Panc1 (cell line): ENCODE data around the gene TRIM4. TPM values are rescaled to one million over a fixed set of nuclear protein-coding genes. Genes with fewer than 3 reads are reported as not detected.

Source experiments
- ATAC-seq: fragments of 200-7000 bp; cut with Tn5 transposase; 2 replicates; pipeline ENCODE4 v1.9.1; 2020; ENCODE audit warnings: mild to moderate bottlenecking, moderate library complexity
- BruUV-seq: library from RNA; stranded (reverse); fragments of 400-500 nt; replicated peaks from 2 replicates; lab custom pipeline; 2021; lab: Mats Ljungman, UMichigan
- CTCF ChIA-PET: fragments of 300-600 bp; sonication (Branson Sonifier 250); formaldehyde crosslinking; loops from one replicate; lab custom pipeline; 2022; ENCODE audit warnings: antibody characterized with exemption; lab: Charles Lee
- POLR2A ChIA-PET: fragments of 300-600 bp; sonication (Branson Sonifier 250); formaldehyde crosslinking; loops from one replicate; lab custom pipeline; 2022; ENCODE audit warnings: antibody characterized with exemption; lab: Charles Lee
- DNase-seq: peaks from one replicate; pipeline ENCODE4 v3.0.0-alpha.2; 2010; ENCODE audit warnings: low read depth, low spot score
- H3K27ac ChIP-seq: 2 replicates; pipeline ENCODE4 v1.5.1; 2011; ENCODE audit warnings: mild to moderate bottlenecking, low read length, inconsistent platforms
- H3K27me3 ChIP-seq: fragments of 200-500 bp; sonication (Bioruptor generic); 2 replicates; pipeline ENCODE4 v1.6.0; 2014; ENCODE audit warnings: low read length, inconsistent platforms; ENCODE audit not compliant: control insufficient read depth, insufficient read depth
- H3K36me3 ChIP-seq: fragments of 200-500 bp; sonication (Bioruptor generic); 2 replicates; pipeline ENCODE4 v1.5.1; 2014; ENCODE audit warnings: inconsistent platforms, mild to moderate bottlenecking, low read length, moderate library complexity; ENCODE audit not compliant: control insufficient read depth, insufficient read depth
- H3K4me1 ChIP-seq: 2 replicates; pipeline ENCODE4 v1.5.1; 2011; ENCODE audit warnings: inconsistent platforms, mild to moderate bottlenecking, low read length, moderate library complexity; ENCODE audit not compliant: control insufficient read depth, insufficient read depth
- H3K4me3 ChIP-seq, 2 experiments: 2 replicates each; pipeline ENCODE4 v1.5.1; 2011 to 2012; ENCODE audit warnings: low read depth in 2 of 2, low read length in 2 of 2, mild to moderate bottlenecking in 2 of 2, inconsistent platforms in 1 of 2, moderate library complexity in 1 of 2
- H3K9me3 ChIP-seq: fragments of 200-500 bp; sonication (Bioruptor generic); 2 replicates; pipeline ENCODE4 v1.5.1; 2014; ENCODE audit warnings: low read depth, mild to moderate bottlenecking, inconsistent platforms, low read length, moderate library complexity; ENCODE audit not compliant: control insufficient read depth, insufficient read depth
- CTCF ChIP-seq: fragments of 450-650 bp; IDR thresholded peaks from 2 replicates; pipeline ENCODE4 v1.5.1; 2017; ENCODE audit warnings: mild to moderate bottlenecking
- POLR2AphosphoS5 ChIP-seq: IDR thresholded peaks from 2 replicates; pipeline ENCODE4 v1.6.1; 2012; ENCODE audit warnings: mild to moderate bottlenecking, low read depth, low read length, moderate library complexity
- REST ChIP-seq, 2 experiments: IDR thresholded peaks; 2 replicates each; pipeline ENCODE4 v1.6.1; 2011 to 2012; ENCODE audit warnings: low read depth in 2 of 2, control low read depth in 1 of 2, low read length in 1 of 2, mild to moderate bottlenecking in 1 of 2, moderate library complexity in 1 of 2; ENCODE audit not compliant: insufficient read depth in 1 of 2
- SIN3A ChIP-seq: IDR thresholded peaks from 2 replicates; pipeline ENCODE4 v1.6.1; 2012; ENCODE audit warnings: low read depth, mild to moderate bottlenecking, low read length, moderate library complexity, borderline replicate concordance; ENCODE audit not compliant: insufficient read depth
- TCF7L2 ChIP-seq: IDR thresholded peaks from 2 replicates; pipeline ENCODE4 v1.6.1; 2011; ENCODE audit warnings: mild to moderate bottlenecking, low read depth, low read length, inconsistent platforms
- in situ Hi-C: cut with HindIII; loops from 2 replicates; pipeline ENCODE4 v1.10.0; 2016; ENCODE audit warnings: low sequenced_read_pairs, low pct_unique_long_range_greater_than_20kb
- intact Hi-C: fragments of 100-400 bp; cut with micrococcal nuclease; formaldehyde crosslinking; loops from one replicate; pipeline ENCODE4 v1.10.0; 2022; ENCODE audit not compliant: unreplicated experiment
- total RNA-seq: library from RNA; stranded (reverse); gene quantifications from one replicate; pipeline ENCODE4 v1.2.1, GENCODE V29; 2021; ENCODE audit not compliant: unreplicated experiment

Gene TRIM4
- total RNA-seq, 1 experiment from 2014 or later = 28.1 TPM

- Histone ChIP-seq H3K27me3 (peaks cover 20% of the 10 kb centered on the region), H3K27ac (no peak overlapping the region), H3K4me3 (no peak overlapping the region), H3K9me3 (no peaks in the 10 kb centered on the region), H3K4me1 (no peaks in the 10 kb centered on the region), H3K36me3 (no peaks in the 10 kb centered on the region)
- DNase-seq = no peak
- POLR2A ChIA-PET = no interaction called here
- CTCF ChIA-PET = no interaction called here
- ATAC-seq = no peak
- in situ Hi-C loops = no loop called here
- intact Hi-C loops = no loop called here
- TF ChIP-seq REST (IDR thresholded peaks at IDR 0.05; ENCODE audit: insufficient read depth in 1 of 2, low read depth in 2 of 2, low read length in 1 of 2) (no peak), SIN3A (no peak), TCF7L2 (no peak), CTCF (no peak), POLR2AphosphoS5 (no peak)
- no TSS peak for BruUV-seq
Observed at GRCh38 chr7:99863847-99864440, 55.4 kb downstream of the TRIM4 start.

- H3K36me3 ChIP-seq = no peaks in the 10 kb centered on the region
- intact Hi-C loops = no loop called here
- peaks cover 12% of the 10 kb centered on the region for H3K27me3 ChIP-seq
- TF ChIP-seq POLR2AphosphoS5 = no peak
- TF ChIP-seq REST (IDR thresholded peaks at IDR 0.05; ENCODE audit: insufficient read depth in 1 of 2, low read depth in 2 of 2, low read length in 1 of 2) = no peak
- no peak for TF ChIP-seq CTCF
- no peaks in the 10 kb centered on the region for H3K9me3 ChIP-seq
- BruUV-seq = no TSS peak
- no peak overlapping the region for H3K4me3 ChIP-seq
- in situ Hi-C loops = no loop called here
- POLR2A ChIA-PET = no interaction called here
- DNase-seq = no peak
- CTCF ChIA-PET = no interaction called here
- no peaks in the 10 kb centered on the region for H3K4me1 ChIP-seq
- no peak overlapping the region for H3K27ac ChIP-seq
- peak; percentile 63; the same call in 1 of the 2 replicates for ATAC-seq
Observed at GRCh38 chr7:99860281-99861127, 58.8 kb downstream of the TRIM4 start.
